HG03432 (cell line): ENCODE measurements around the gene PTBP3.
"Not testable (repeated sequence)": the region's sequence is repeated elsewhere in the genome, so short reads cannot be mapped to it uniquely, and the experiment has no call there.

Experiments used
- ATAC-seq: cut with Tn5 transposase; IDR thresholded peaks from one replicate; pipeline ENCODE4 v1.9.1; 2021; ENCODE audit warnings: mild to moderate bottlenecking, moderate library complexity; ENCODE audit not compliant: unreplicated experiment

Gene PTBP3

GRCh38 chr9:112325127-112325526 lies 8.3 kb downstream of the PTBP3 start:
- ATAC-seq, result no peak

- ATAC-seq, result no peak
These were observed 10.0 kb downstream of the PTBP3 start for GRCh38 chr9:112323378-112323854.

GRCh38 chr9:112322701-112323377 lies 10.6 kb downstream of the PTBP3 start:
- no peak for ATAC-seq

GRCh38 chr9:112316258-112316943 lies 17.0 kb downstream of the PTBP3 start:
- no peak for ATAC-seq

- ATAC-seq, result no peak
These were observed 17.8 kb downstream of the PTBP3 start for GRCh38 chr9:112315331-112316257.

GRCh38 chr9:112312139-112312538 lies 21.3 kb downstream of the PTBP3 start:
- ATAC-seq, result no peak

- ATAC-seq, result no peak
These were observed 21.9 kb downstream of the PTBP3 start for GRCh38 chr9:112311497-112311896.

- ATAC-seq, result no peak
These were observed 22.6 kb downstream of the PTBP3 start for GRCh38 chr9:112310826-112311225.

GRCh38 chr9:112308588-112308987 lies 24.8 kb downstream of the PTBP3 start:
- ATAC-seq, result no peak

GRCh38 chr9:112301420-112301819 lies 32.0 kb downstream of the PTBP3 start:
- ATAC-seq, result no peak

- ATAC-seq, result no peak
These were observed 33.9 kb downstream of the PTBP3 start for GRCh38 chr9:112299514-112299913.

- ATAC-seq, result no peak
These were observed 36.5 kb downstream of the PTBP3 start for GRCh38 chr9:112296929-112297328.

GRCh38 chr9:112295174-112295573 lies 38.2 kb downstream of the PTBP3 start:
- no peak for ATAC-seq

- no peak for ATAC-seq
These were observed 45.4 kb downstream of the PTBP3 start for GRCh38 chr9:112288029-112288428.

- ATAC-seq, result no peak
These were observed 46.5 kb downstream of the PTBP3 start for GRCh38 chr9:112286926-112287325.

- no peak for ATAC-seq
These were observed 48.4 kb downstream of the PTBP3 start for GRCh38 chr9:112285056-112285455.

- no peak for ATAC-seq
These were observed 49.7 kb downstream of the PTBP3 start for GRCh38 chr9:112283582-112284253.

- ATAC-seq, result not testable (repeated sequence)
These were observed 50.6 kb downstream of the PTBP3 start for GRCh38 chr9:112282841-112283240.

GRCh38 chr9:112280904-112281303 lies 52.5 kb downstream of the PTBP3 start:
- ATAC-seq, result no peak

- no peak for ATAC-seq
These were observed 53.9 kb downstream of the PTBP3 start for GRCh38 chr9:112279501-112279900.

- ATAC-seq, result no peak
These were observed 55.3 kb downstream of the PTBP3 start for GRCh38 chr9:112278152-112278551.
